GM23338 (cell line): ENCODE data around the gene SCGB2B2. TPM values are rescaled to one million over a fixed set of nuclear protein-coding genes. Genes with fewer than 3 reads are reported as not detected.

Experiments
- ATAC-seq: fragments of 200-7000 bp; cut with Tn5 transposase; 3 replicates; pipeline ENCODE4 v1.9.1; 2020
- DNase-seq: peaks from one replicate; pipeline ENCODE4 v3.0.0-alpha.2; 2015; ENCODE audit warnings: low spot score
- H2AFZ ChIP-seq: fragments of 200-600 bp; sonication (generic); 2 replicates; pipeline ENCODE4 v1.8.0; 2016; ENCODE audit warnings: antibody characterized with exemption, mild to moderate bottlenecking, moderate library complexity
- H3F3A ChIP-seq: fragments of 200-600 bp; sonication (generic); replicated peaks from 2 replicates; pipeline ENCODE4 v1.8.0; 2017; ENCODE audit warnings: antibody characterized with exemption, mixed run types, low read depth
- H3K27ac ChIP-seq: fragments of 200-600 bp; sonication (generic); 2 replicates; pipeline ENCODE4 v1.6.1; 2016; ENCODE audit warnings: low read depth
- H3K27me3 ChIP-seq: fragments of 200-600 bp; sonication (generic); 2 replicates; pipeline ENCODE4 v1.8.0; 2016; ENCODE audit warnings: mild to moderate bottlenecking, mixed run types, moderate library complexity; ENCODE audit not compliant: insufficient read depth
- H3K36me3 ChIP-seq: fragments of 200-600 bp; sonication (generic); 2 replicates; pipeline ENCODE4 v1.8.0; 2016; ENCODE audit warnings: mild to moderate bottlenecking; ENCODE audit not compliant: insufficient read depth
- H3K4me1 ChIP-seq: fragments of 200-600 bp; sonication (generic); 2 replicates; pipeline ENCODE4 v1.8.0; 2016; ENCODE audit warnings: mild to moderate bottlenecking, moderate library complexity; ENCODE audit not compliant: insufficient read depth
- H3K4me2 ChIP-seq: fragments of 200-600 bp; sonication (generic); 2 replicates; pipeline ENCODE4 v1.7.1; 2017; ENCODE audit warnings: mixed run types
- H3K4me3 ChIP-seq: fragments of 200-600 bp; sonication (generic); 2 replicates; pipeline ENCODE4 v1.6.1; 2016; ENCODE audit warnings: mixed run types
- H3K79me2 ChIP-seq: fragments of 200-600 bp; sonication (generic); replicated peaks from 2 replicates; pipeline ENCODE4 v1.8.0; 2017; ENCODE audit warnings: mild to moderate bottlenecking; ENCODE audit not compliant: insufficient read depth
- H3K9me2 ChIP-seq: fragments of 200-600 bp; sonication (generic); 2 replicates; pipeline ENCODE4 v1.8.0; 2017; ENCODE audit not compliant: insufficient read depth
- H4K20me1 ChIP-seq: fragments of 200-600 bp; sonication (generic); replicated peaks from 2 replicates; pipeline ENCODE4 v1.8.0; 2017; ENCODE audit warnings: mild to moderate bottlenecking; ENCODE audit not compliant: insufficient read depth
- H3K27ac Mint-ChIP-seq: 2 replicates; pipeline ENCODE4 v1.8.0; 2020; ENCODE audit warnings: inconsistent platforms, mild to moderate bottlenecking, moderate library complexity, mixed read lengths
- H3K27me3 Mint-ChIP-seq: 3 replicates; pipeline ENCODE4 v1.8.0; 2022; ENCODE audit warnings: low read depth, mild to moderate bottlenecking, moderate library complexity, mixed read lengths, inconsistent platforms; ENCODE audit not compliant: insufficient read depth, poor library complexity
- H3K36me3 Mint-ChIP-seq: 3 replicates; pipeline ENCODE4 v1.8.0; 2021; ENCODE audit warnings: low read depth, mild to moderate bottlenecking, inconsistent platforms, moderate library complexity, mixed read lengths
- H3K4me1 Mint-ChIP-seq: 3 replicates; pipeline ENCODE4 v1.8.0; 2020; ENCODE audit warnings: mild to moderate bottlenecking, inconsistent platforms, mixed read lengths
- H3K4me3 Mint-ChIP-seq: 3 replicates; pipeline ENCODE4 v1.8.0; 2021; ENCODE audit warnings: moderate library complexity, mild to moderate bottlenecking, inconsistent platforms, mixed read lengths
- H3K9me3 Mint-ChIP-seq: 3 replicates; pipeline ENCODE4 v1.8.0; 2020; ENCODE audit warnings: moderate library complexity, mild to moderate bottlenecking, inconsistent platforms, mixed read lengths
- CREB1 ChIP-seq: fragments of 250-450 bp; sonication (Bioruptor Pico); IDR thresholded peaks from 2 replicates; pipeline ENCODE4 v1.5.0; 2020; ENCODE audit warnings: low read depth, mild to moderate bottlenecking, moderate library complexity
- CTCF ChIP-seq, 2 experiments: fragments of 200-600 bp in 1 of 2; sonication (generic) in 1 of 2; conservative IDR thresholded peaks; 2 replicates each; pipeline versions ENCODE4 v1.5.1 to v1.6.1; 2016 to 2017; ENCODE audit warnings: antibody characterized with exemption in 2 of 2, low read depth in 2 of 2, mild to moderate bottlenecking in 2 of 2, moderate library complexity in 1 of 2
- ETS1 ChIP-seq: IDR thresholded peaks from 2 replicates; pipeline ENCODE4 v1.6.1; 2016; ENCODE audit warnings: antibody characterized with exemption
- EZH2phosphoT487 ChIP-seq: fragments of 200-600 bp; sonication (generic); IDR thresholded peaks from one replicate; pipeline ENCODE4 v1.8.1; 2018; ENCODE audit warnings: antibody characterized with exemption; ENCODE audit not compliant: unreplicated experiment
- JUNB ChIP-seq: IDR thresholded peaks from one replicate; pipeline ENCODE4 v1.6.1; 2016; ENCODE audit warnings: antibody characterized with exemption; ENCODE audit not compliant: unreplicated experiment
- NANOG ChIP-seq: IDR thresholded peaks from 2 replicates; pipeline ENCODE4 v1.6.1; 2016; ENCODE audit warnings: antibody characterized with exemption, borderline replicate concordance
- POLR2AphosphoS5 ChIP-seq: IDR thresholded peaks from 2 replicates; pipeline ENCODE4 v1.6.1; 2016; ENCODE audit warnings: antibody characterized with exemption, low read depth
- REST ChIP-seq: IDR thresholded peaks from one replicate; pipeline ENCODE4 v1.6.1; 2018; ENCODE audit warnings: antibody characterized with exemption; ENCODE audit not compliant: unreplicated experiment
- STAT1 ChIP-seq: IDR thresholded peaks from one replicate; pipeline ENCODE4 v1.6.1; 2016; ENCODE audit warnings: antibody characterized with exemption; ENCODE audit not compliant: unreplicated experiment
- ZNF331 ChIP-seq: fragments of 250-450 bp; sonication (Bioruptor Pico); IDR thresholded peaks from 2 replicates; pipeline ENCODE4 v1.5.0; 2020; ENCODE audit warnings: low read depth, mild to moderate bottlenecking, moderate library complexity
- polyA plus RNA-seq: library from polyadenylated mRNA; unstranded; fragments of >200 nt; fragmentation: Nextera tagmentation; extraction: Ambion mirVana; gene quantifications from 2 replicates; pipeline ENCODE4 v1.2.1, GENCODE V29; 2016
- total RNA-seq: library from RNA; depleted of rRNA; stranded (reverse); fragments of >200 nt; shearing (Covaris generic); gene quantifications from 2 replicates; pipeline ENCODE4 v1.2.3, GENCODE V29; 2014

SCGB2B2 gene
- total and polyA plus RNA-seq, 2 experiments from 2014 or later: 0.28 TPM; not detected in 1

GRCh38 chr19:34662919-34663318 is 14.0 kb downstream of the SCGB2B2 start:
- peak; percentile 90 for DNase-seq
- ATAC-seq: peak; percentile 79

GRCh38 chr19:34661357-34661756 is 15.6 kb downstream of the SCGB2B2 start:
- no peak overlapping the region for H3K27ac ChIP-seq
- no peak overlapping the region for H2AFZ ChIP-seq
- ATAC-seq (no peak), DNase-seq (no peak)
- Mint-ChIP-seq H3K4me3 (no peak overlapping the region), H3K36me3 (peaks cover 4% of the 10 kb centered on the region; the same call in 1 of the 3 replicates), H3K4me1 (peaks cover 7% of the 10 kb centered on the region; the same call in 1 of the 3 replicates), H3K27ac (no peak overlapping the region), H3K9me3 (peaks cover 14% of the 10 kb centered on the region; the same call in 2 of the 3 replicates), H3K27me3 (peaks cover 6% of the 10 kb centered on the region)
- H3K4me3 ChIP-seq: no peak overlapping the region
- H3K4me1 ChIP-seq: 0 out of 2 replicates have a peak, but pooled peaks cover 3% of the 10 kb centered on the region
- H4K20me1 ChIP-seq: no peaks in the 10 kb centered on the region
- no peaks in the 10 kb centered on the region for H3K9me2 ChIP-seq
- no peak for TF ChIP-seq POLR2AphosphoS5
- no peak for TF ChIP-seq CREB1
- no peak for TF ChIP-seq REST
- TF ChIP-seq ETS1: no peak
- no peak for TF ChIP-seq STAT1
- TF ChIP-seq NANOG: no peak
- no peak for TF ChIP-seq CTCF (conservative IDR thresholded peaks at IDR 0.05; ENCODE audit: low read depth in 2 of 2)
- TF ChIP-seq EZH2phosphoT487: no peak
- TF ChIP-seq JUNB: no peak
- TF ChIP-seq ZNF331 (CRISPR knock-in tag): no peak
- H3F3A ChIP-seq: no peaks in the 10 kb centered on the region
- no peaks in the 10 kb centered on the region for H3K36me3 ChIP-seq
- no peak overlapping the region for H3K4me2 ChIP-seq
- no peaks in the 10 kb centered on the region for H3K79me2 ChIP-seq
- no peaks in the 10 kb centered on the region for H3K27me3 ChIP-seq

More at GRCh38 chr19:34662919-34663318, 14.0 kb downstream of the SCGB2B2 start:
- Histone ChIP-seq H3K36me3 (no peaks in the 10 kb centered on the region), H3K27me3 (no peaks in the 10 kb centered on the region), H3K4me3 (no peak overlapping the region), H3K4me1 (peaks cover 3% of the 10 kb centered on the region; the same call in 1 of the 2 replicates), H3K79me2 (no peaks in the 10 kb centered on the region), H3K4me2 (no peak overlapping the region), H3K27ac (no peak overlapping the region), H3K9me2 (no peaks in the 10 kb centered on the region), H3F3A (no peaks in the 10 kb centered on the region), H2AFZ (no peak overlapping the region), H4K20me1 (no peaks in the 10 kb centered on the region)
- Mint-ChIP-seq H3K27me3 (peaks cover 10% of the 10 kb centered on the region), H3K4me3 (no peak overlapping the region), H3K4me1 (peaks cover 19% of the 10 kb centered on the region), H3K9me3 (peaks cover 10% of the 10 kb centered on the region; the same call in 2 of the 3 replicates), H3K27ac (no peak overlapping the region), H3K36me3 (peaks cover 4% of the 10 kb centered on the region; the same call in 1 of the 3 replicates)
- TF ChIP-seq CTCF (conservative IDR thresholded peaks at IDR 0.05; ENCODE audit: low read depth in 2 of 2): peak; percentile 78 to 84
- 0 out of 2 replicates have a peak, but pooled peaks have one; percentile 8 for TF ChIP-seq CREB1
- TF ChIP-seq ZNF331 (CRISPR knock-in tag): no peak
